Mucosa of descending colon (tissue), 3 donors: Measurements from ENCODE around the gene KRT3. TPM values are rescaled to one million over a fixed set of nuclear protein-coding genes. Genes with fewer than 3 reads are reported as not detected.

Experiments
- ATAC-seq: fragments of 200-7000 bp; cut with Tn5 transposase; one replicate; pipeline ENCODE4 v1.9.1; 2020; ENCODE audit warnings: mild to moderate bottlenecking, moderate library complexity
- DNase-seq, 3 donors: peaks; one replicate each; pipeline ENCODE4 v3.0.0-alpha.2; 2020
- H3K36me3 ChIP-seq: fragments of 200-600 bp; one replicate; pipeline ENCODE4 v1.8.0; 2021; ENCODE audit warnings: low read depth, mild to moderate bottlenecking
- H3K4me1 ChIP-seq: fragments of 200-600 bp; one replicate; pipeline ENCODE4 v1.8.0; 2021; ENCODE audit warnings: low read depth, mild to moderate bottlenecking
- H3K4me3 ChIP-seq: fragments of 200-600 bp; one replicate; pipeline ENCODE4 v1.8.0; 2021; ENCODE audit warnings: mild to moderate bottlenecking
- H3K9me3 ChIP-seq: fragments of 200-600 bp; one replicate; pipeline ENCODE4 v1.8.0; 2021; ENCODE audit warnings: mild to moderate bottlenecking
- CTCF ChIP-seq: fragments of 200-600 bp; IDR thresholded peaks from one replicate; pipeline ENCODE4 v1.8.0; 2022; ENCODE audit warnings: antibody characterized with exemption, mild to moderate bottlenecking
- intact Hi-C, 2 donors: fragments of 100-400 bp; cut with DNase I in 1 of 2; cut with micrococcal nuclease in 1 of 2; formaldehyde crosslinking; loops; one replicate each; pipeline versions ENCODE4 v1.11.0 to v1.11.1; 2022; cut with DNase I, micrococcal nuclease
- total RNA-seq, 3 donors: library from RNA; stranded (reverse); fragmentation: NEBNext Ultra II Directional in 2 of 3; extraction: Animal tissue kit (Norgen Biotek cat#: 25700) in 2 of 3; gene quantifications; one replicate each; pipeline versions ENCODE4 v1.2.1 to v1.2.4, GENCODE V29; 2021 to 2023
- donor health status: DM: no; HTN: no; CAD: no; lungs with moderate emphysema.
- donor health status: DM: no; HTN: no; CAD: no.
- donor health status: DM: no; HTN: yes; CAD: no.

The KRT3 gene
- total RNA-seq, 3 donors from 2014 or later = not detected

- ATAC-seq (no peak), DNase-seq (peak in 1 of 3 donors; percentile 5)
- Histone ChIP-seq H3K36me3 (no peaks in the 10 kb centered on the region), H3K4me1 (no peaks in the 10 kb centered on the region), H3K9me3 (no peaks in the 10 kb centered on the region), H3K4me3 (no peak overlapping the region)
- no peak for TF ChIP-seq CTCF
- intact Hi-C loops = no loop called here
Observed at GRCh38 chr12:52787324-52788191, 8.4 kb downstream of the KRT3 start.

GRCh38 chr12:52784909-52785308, 11.0 kb downstream of the KRT3 start:
- intact Hi-C loops = no loop called here

GRCh38 chr12:52783563-52784316, 12.2 kb downstream of the KRT3 start:
- no peak for TF ChIP-seq CTCF
- intact Hi-C loops = no loop called here
- Histone ChIP-seq H3K4me1 (no peaks in the 10 kb centered on the region), H3K9me3 (no peaks in the 10 kb centered on the region), H3K36me3 (no peaks in the 10 kb centered on the region), H3K4me3 (no peak overlapping the region)
- no peak for DNase-seq
- ATAC-seq = no peak

More at GRCh38 chr12:52784909-52785308, 11.0 kb downstream of the KRT3 start:
- Histone ChIP-seq H3K9me3 (no peaks in the 10 kb centered on the region), H3K36me3 (no peaks in the 10 kb centered on the region), H3K4me1 (no peaks in the 10 kb centered on the region), H3K4me3 (no peak overlapping the region)
- ATAC-seq = no peak
- DNase-seq = no peak
- TF ChIP-seq CTCF = no peak

- no peak for ATAC-seq
- no peak for TF ChIP-seq CTCF
- Histone ChIP-seq H3K9me3 (no peaks in the 10 kb centered on the region), H3K4me1 (no peaks in the 10 kb centered on the region), H3K36me3 (no peaks in the 10 kb centered on the region), H3K4me3 (no peak overlapping the region)
- intact Hi-C loops = no loop called here
- DNase-seq = no peak
Observed at GRCh38 chr12:52782502-52782901, 13.4 kb downstream of the KRT3 start.

GRCh38 chr12:52781399-52782082, 14.4 kb downstream of the KRT3 start:
- Histone ChIP-seq H3K4me3 (no peak overlapping the region), H3K4me1 (no peaks in the 10 kb centered on the region), H3K9me3 (no peaks in the 10 kb centered on the region), H3K36me3 (no peaks in the 10 kb centered on the region)
- no peak for TF ChIP-seq CTCF
- DNase-seq = no peak
- ATAC-seq = no peak
- intact Hi-C loops = no loop called here
